B cell (primary cell): ENCODE results near the gene NOS1AP. TPM values are rescaled to one million over a fixed set of nuclear protein-coding genes. Genes with fewer than 3 reads are reported as not detected.
"Not testable (repeated sequence)": the region's sequence is repeated elsewhere in the genome, so short reads cannot be mapped to it uniquely, and the experiment has no call there.

Experiments
- ATAC-seq: fragments of 200-7000 bp; cut with Tn5 transposase; one replicate; pipeline ENCODE4 v1.10.0; 2021; ENCODE audit warnings: low read depth, mild to moderate bottlenecking, moderate number of reproducible peaks, moderate library complexity
- CTCF ChIA-PET: fragments of 350-600 bp; sonication (Branson Sonifier 250); formaldehyde crosslinking; loops from one replicate; lab custom pipeline; 2021; ENCODE audit warnings: antibody characterized with exemption, inconsistent platforms; lab: Charles Lee
- POLR2A ChIA-PET: fragments of 350-600 bp; sonication (Branson Sonifier 250); formaldehyde crosslinking; loops from one replicate; lab custom pipeline; 2021; ENCODE audit warnings: antibody characterized with exemption; lab: Charles Lee
- DNase-seq: peaks from one replicate; pipeline ENCODE4 v3.0.0; 2013
- H2AFZ ChIP-seq: 2 replicates; pipeline ENCODE4 v1.6.1; 2012; ENCODE audit warnings: mild to moderate bottlenecking, low read depth, low read length; ENCODE audit not compliant: insufficient read depth, poor library complexity, severe bottlenecking
- H3K27ac ChIP-seq, 2 donors: 1 replicate in 1 of 2; 2 replicates in 1 of 2; pipeline ENCODE4 v1.5.1; 2012 to 2013; ENCODE audit warnings: low read length in 2 of 2, mild to moderate bottlenecking in 2 of 2, moderate library complexity in 1 of 2
- H3K27me3 ChIP-seq, 4 experiments: fragments of 200-600 bp in 1 of 4; sonication (generic) in 1 of 4; replicated peaks in 1 of 4; 1 replicate in 2 of 4; 2 replicates in 2 of 4; pipeline versions ENCODE4 v1.6.1 to v1.7.0; 2013 to 2016; ENCODE audit warnings: low read length in 3 of 4, mild to moderate bottlenecking in 2 of 4, mixed read lengths in 1 of 4, moderate library complexity in 1 of 4; ENCODE audit not compliant: insufficient read depth in 4 of 4, control insufficient read depth in 3 of 4; ENCODE audit errors: control extremely low read depth in 1 of 4
- H3K36me3 ChIP-seq, 2 experiments: replicated peaks in 1 of 2; 1 replicate in 1 of 2; 2 replicates in 1 of 2; pipeline versions ENCODE4 v1.6.1 to v1.7.1; 2013; ENCODE audit warnings: low read length in 1 of 2; ENCODE audit not compliant: insufficient read depth in 2 of 2, control insufficient read depth in 1 of 2; ENCODE audit errors: control extremely low read depth in 1 of 2, extremely low read depth in 1 of 2
- H3K4me1 ChIP-seq, 2 donors: fragments of 200-600 bp in 1 of 2; sonication (generic) in 1 of 2; 1 replicate in 1 of 2; 2 replicates in 1 of 2; pipeline versions ENCODE4 v1.5.1 to v1.6.1; 2013 to 2017; ENCODE audit warnings: low read length in 2 of 2; ENCODE audit not compliant: control insufficient read depth in 2 of 2, insufficient read depth in 2 of 2
- H3K4me2 ChIP-seq: replicated peaks from 2 replicates; pipeline ENCODE3; 2012; ENCODE audit warnings: mild to moderate bottlenecking, low read depth, low read length; ENCODE audit not compliant: poor library complexity, severe bottlenecking
- H3K4me3 ChIP-seq, 5 experiments: fragments of 200-600 bp in 1 of 5; sonication (generic) in 1 of 5; 1 replicate in 3 of 5; 2 replicates in 2 of 5; pipeline versions ENCODE4 v1.5.1 to v1.7.0; 2011 to 2016; ENCODE audit warnings: low read length in 4 of 5, mild to moderate bottlenecking in 4 of 5, low read depth in 2 of 5, control low read depth in 1 of 5, moderate library complexity in 1 of 5; ENCODE audit not compliant: insufficient read depth in 1 of 5; ENCODE audit errors: control extremely low read depth in 1 of 5, extremely low read depth in 1 of 5
- H3K79me2 ChIP-seq: fragments of 200-600 bp; sonication (generic); one replicate; pipeline ENCODE4 v1.6.0; 2016; ENCODE audit warnings: low read length; ENCODE audit not compliant: control insufficient read depth, insufficient read depth
- H3K9ac ChIP-seq: fragments of 200-600 bp; sonication (generic); 2 replicates; pipeline ENCODE4 v1.6.1; 2017; ENCODE audit warnings: mild to moderate bottlenecking, low read length, moderate library complexity
- H3K9me3 ChIP-seq, 3 donors: one replicate each; pipeline versions ENCODE4 v1.6.1 to v1.7.1; 2013; ENCODE audit warnings: low read length in 2 of 3; ENCODE audit not compliant: control insufficient read depth in 2 of 3, insufficient read depth in 1 of 3; ENCODE audit errors: control extremely low read depth in 1 of 3
- H4K20me1 ChIP-seq: 2 replicates; pipeline ENCODE4 v1.6.0; 2012; ENCODE audit warnings: mild to moderate bottlenecking, low read length; ENCODE audit not compliant: insufficient read depth, control insufficient read depth, poor library complexity, severe bottlenecking
- H3K27ac Mint-ChIP-seq: one replicate; pipeline ENCODE4 v1.8.0; 2021; ENCODE audit warnings: mixed read lengths
- H3K27me3 Mint-ChIP-seq: one replicate; pipeline ENCODE4 v1.8.0; 2021; ENCODE audit warnings: mixed read lengths
- H3K4me1 Mint-ChIP-seq: one replicate; pipeline ENCODE4 v1.8.0; 2021; ENCODE audit warnings: mixed read lengths
- H3K4me3 Mint-ChIP-seq: one replicate; pipeline ENCODE4 v1.8.0; 2021; ENCODE audit warnings: mixed read lengths
- H3K9me3 Mint-ChIP-seq: one replicate; pipeline ENCODE4 v1.8.0; 2022; ENCODE audit warnings: mixed read lengths; ENCODE audit not compliant: insufficient read depth
- CTCF ChIP-seq: fragments of 200-600 bp; IDR thresholded peaks from one replicate; pipeline ENCODE4 v1.8.0; 2022; ENCODE audit warnings: antibody characterized with exemption, mild to moderate bottlenecking
- EZH2 ChIP-seq: IDR thresholded peaks from 2 replicates; pipeline ENCODE4 v1.6.1; 2012; ENCODE audit warnings: borderline replicate concordance, low read depth, mild to moderate bottlenecking, moderate library complexity, low read length; ENCODE audit not compliant: insufficient read depth, poor library complexity, severe bottlenecking
- WGBS: methylation state at CpG from one replicate; pipeline ENCODE4 v1.1.5; 2013; ENCODE audit warnings: missing lambda C conversion rate; ENCODE audit not compliant: insufficient coverage; 5-methylcytosine and 5-hydroxymethylcytosine counted together
- intact Hi-C: fragments of 100-400 bp; cut with micrococcal nuclease; formaldehyde crosslinking; loops from one replicate; pipeline ENCODE4 v1.10.0; 2022
- polyA plus RNA-seq: library from polyadenylated mRNA; depleted of rRNA; stranded (reverse); fragments of >200 nt; gene quantifications from 2 replicates; pipeline ENCODE4 v1.2.3, GENCODE V29; 2012
- total RNA-seq, 2 donors: library from RNA; stranded (reverse); fragments of 120-200 nt in 1 of 2; gene quantifications; 1 replicate in 1 of 2; 2 replicates in 1 of 2; pipeline versions ENCODE4 v1.2.3 to v1.2.4, GENCODE V29; 2013 to 2022

Gene NOS1AP
- total and polyA plus RNA-seq, 2 donors (not counting 1 experiment from before 2014, with no cell fraction given): 0.32 TPM; not detected in 1

- no peak overlapping the region for H3K27ac Mint-ChIP-seq
- no peak overlapping the region for H3K9ac ChIP-seq
- no peak for ATAC-seq
Measured at GRCh38 chr1:162351246-162351842, 281.9 kb downstream of the NOS1AP start.

DNA sequence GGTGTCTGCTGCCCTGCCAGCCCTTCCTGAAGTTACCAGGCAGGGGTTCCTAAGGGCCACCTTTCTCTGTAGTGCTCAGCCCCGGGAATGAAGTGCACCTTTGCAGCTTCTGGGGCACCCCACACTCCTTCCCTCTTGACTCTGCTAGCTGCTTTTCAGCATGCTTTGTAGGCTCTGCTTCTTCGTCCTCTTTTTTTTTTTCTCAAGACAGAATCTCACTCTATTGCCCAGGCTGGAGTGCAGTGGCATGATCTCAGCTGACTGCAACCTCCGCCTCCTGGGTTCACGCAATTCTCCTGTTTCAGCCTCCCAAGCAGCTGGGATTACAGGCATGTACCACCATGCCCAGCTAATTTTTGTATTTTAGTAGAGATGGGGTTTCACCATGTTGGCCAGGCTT is 282.4 kb downstream of the NOS1AP start:
- H3K4me1 Mint-ChIP-seq, H3K27ac ChIP-seq, H3K9ac ChIP-seq, H3K9me3 ChIP-seq, H3K27ac Mint-ChIP-seq, H2AFZ ChIP-seq, H3K4me3 Mint-ChIP-seq, H3K27me3 ChIP-seq, H3K4me3 ChIP-seq, H4K20me1 ChIP-seq, intact Hi-C loops, H3K4me1 ChIP-seq, H3K9me3 Mint-ChIP-seq, POLR2A ChIA-PET, H3K36me3 ChIP-seq, H3K4me2 ChIP-seq, DNase-seq, ATAC-seq, H3K79me2 ChIP-seq: not testable (repeated sequence)
- CTCF ChIA-PET: interaction anchor here (0.6 kb wide), 1 partner anchor 40 kb away, joined by 4 read pairs; no protein-coding TSS in a partner anchor
- WGBS: 44% methylated on average over 1 of the region's 4 CpGs
- H3K27me3 Mint-ChIP-seq: peaks cover 32% of the 10 kb centered on the region

More at GRCh38 chr1:162351246-162351842, 281.9 kb downstream of the NOS1AP start:
- no peak overlapping the region for H2AFZ ChIP-seq
- DNase-seq: no peak
- no peak overlapping the region for H3K27ac ChIP-seq
- ChIA-PET POLR2A (no interaction called here), CTCF (interaction anchor here (0.6 kb wide), 1 partner anchor 41 kb away, joined by 4 read pairs; no protein-coding TSS in a partner anchor)
- TF ChIP-seq EZH2 (no peak), CTCF (no peak)
- Mint-ChIP-seq H3K4me1 (no peaks in the 10 kb centered on the region), H3K4me3 (no peak overlapping the region), H3K9me3 (no peaks in the 10 kb centered on the region), H3K27me3 (peaks cover 36% of the 10 kb centered on the region)
- H3K27me3 ChIP-seq: peaks cover 0 to 2% (median 0%) of the 10 kb centered on the region in 4 experiments
- no peak overlapping the region for H3K4me2 ChIP-seq
- H3K4me1 ChIP-seq: no peaks in the 10 kb centered on the region
- no peaks in the 10 kb centered on the region for H3K9me3 ChIP-seq
- no peaks in the 10 kb centered on the region for H4K20me1 ChIP-seq
- H3K36me3 ChIP-seq: no peaks in the 10 kb centered on the region
- intact Hi-C loops: no loop called here
- no peak overlapping the region for H3K4me3 ChIP-seq
- WGBS: 83% methylated on average over 6 of the region's 6 CpGs
- H3K79me2 ChIP-seq: no peaks in the 10 kb centered on the region
